RPMI7951 (cell line): Measurements from ENCODE around the gene JAGN1. TPM values are rescaled to one million over a fixed set of nuclear protein-coding genes. Genes with fewer than 3 reads are reported as not detected.

Source experiments
- total RNA-seq: library from RNA; depleted of rRNA; stranded (reverse); fragments of >200 nt; shearing (Covaris generic); gene quantifications from 2 replicates; pipeline ENCODE4 v1.2.3, GENCODE V29; 2014; rRNA removed

The JAGN1 gene
- total RNA-seq, 1 experiment from 2014 or later, result 36.8 TPM

Other genes starting within 250 kb of the JAGN1 start
- gene MTMR14, start 241.1 kb upstream of the JAGN1 start, total RNA-seq, result 34.9 and 38.7 TPM in 2 replicates
- gene CPNE9, start 186.8 kb upstream of the JAGN1 start, total RNA-seq, result not detected in 2 replicates
- 14.2 and 15.2 TPM in 2 replicates for gene BRPF1, start 158.9 kb upstream of the JAGN1 start, total RNA-seq
- 31.2 and 34.4 TPM in 2 replicates for gene OGG1, start 140.7 kb upstream of the JAGN1 start, total RNA-seq
- 40.4 and 46.9 TPM in 2 replicates for gene CAMK1, start 120.7 kb upstream of the JAGN1 start, total RNA-seq
- 99.1 and 107 TPM in 2 replicates for gene TADA3, start 98.1 kb upstream of the JAGN1 start, total RNA-seq
- gene ARPC4, start 97.5 kb upstream of the JAGN1 start, total RNA-seq, result 254 and 426 TPM in 2 replicates
- 4.7 and 7.4 TPM in 2 replicates for gene TTLL3, start 80.3 kb upstream of the JAGN1 start, total RNA-seq
- gene RPUSD3, start 46.6 kb upstream of the JAGN1 start, total RNA-seq, result 47.5 and 49.5 TPM in 2 replicates
- gene CIDEC, start 10.4 kb upstream of the JAGN1 start, total RNA-seq, result not detected in 2 replicates
- gene IL17RE, start 12.2 kb downstream of the JAGN1 start, total RNA-seq, result not detected in 2 replicates
- gene IL17RC, start 26.5 kb downstream of the JAGN1 start, total RNA-seq, result 23.2 and 25.8 TPM in 2 replicates
- 32.1 and 38.9 TPM in 2 replicates for gene CRELD1, start 43.2 kb downstream of the JAGN1 start, total RNA-seq
- 0.98 and 1.2 TPM in 2 replicates for gene PRRT3, start 61.8 kb downstream of the JAGN1 start, total RNA-seq
- 56.0 and 59.1 TPM in 2 replicates for gene EMC3, start 96.2 kb downstream of the JAGN1 start, total RNA-seq
- 32.3 and 37.5 TPM in 2 replicates for gene FANCD2, start 135.8 kb downstream of the JAGN1 start, total RNA-seq
- gene FANCD2OS, start 217.6 kb downstream of the JAGN1 start, total RNA-seq, result not detected in 2 replicates
- gene BRK1, start 225.1 kb downstream of the JAGN1 start, total RNA-seq, result 301 and 331 TPM in 2 replicates